ENCODE measurements around the gene MOCOS. TPM values are rescaled to one million over a fixed set of nuclear protein-coding genes. Genes with fewer than 3 reads are reported as not detected.

The MOCOS gene
- total and polyA plus RNA-seq, 2 of the 8 experiments (the other 6 are each of a cell fraction or from before 2014, with no cell fraction given): 4.7 to 5.8 TPM

GRCh38 chr18:36262971-36263370, 75.7 kb downstream of the MOCOS start (continued):
- TF ChIP-seq MAX (IDR thresholded peaks at IDR 0.05): no peak
- TF ChIP-seq SAP30 (IDR thresholded peaks at IDR 0.05; ENCODE audit: insufficient read depth, insufficient replicate concordance, low read length): no peak
- no peak for TF ChIP-seq KDM4A (IDR thresholded peaks at IDR 0.05; ENCODE audit: low read depth, low read length, severe bottlenecking)
- TF ChIP-seq YY1 (IDR thresholded peaks at IDR 0.05; ENCODE audit: low read depth, low read length): no peak
- TF ChIP-seq SP1 (IDR thresholded peaks at IDR 0.05; ENCODE audit: low read depth, low read length): no peak
- no peak for TF ChIP-seq NANOG (IDR thresholded peaks at IDR 0.05; ENCODE audit: insufficient read depth, low read depth, low read length, poor library complexity, severe bottlenecking)

Data from H1 (cell line).